Neural progenitor cell (in vitro differentiated cells): Measurements from ENCODE around the gene BICD1. TPM values are rescaled to one million over a fixed set of nuclear protein-coding genes. Genes with fewer than 3 reads are reported as not detected.
A peak's percentile ranks its signal among the peaks of the same experiment; 100 is the strongest.

ENCODE experiments used
- DNase-seq: peaks from one replicate; pipeline ENCODE4 v3.0.0-alpha.2; 2016; ENCODE audit warnings: low spot score
- H2AFZ ChIP-seq: fragments of 200-600 bp; sonication (generic); replicated peaks from 2 replicates; pipeline ENCODE4 v1.6.1; 2016; ENCODE audit warnings: antibody characterized with exemption
- H3F3A ChIP-seq: fragments of 200-600 bp; sonication (generic); 2 replicates; pipeline ENCODE4 v1.6.1; 2016; ENCODE audit warnings: antibody characterized with exemption, low read depth
- H3K27ac ChIP-seq: fragments of 200-600 bp; sonication (generic); 2 replicates; pipeline ENCODE4 v1.5.1; 2016; ENCODE audit warnings: mild to moderate bottlenecking
- H3K27me3 ChIP-seq: fragments of 200-600 bp; sonication (generic); 2 replicates; pipeline ENCODE4 v1.6.1; 2016; ENCODE audit warnings: mild to moderate bottlenecking, moderate library complexity
- H3K36me3 ChIP-seq: fragments of 200-600 bp; sonication (generic); 2 replicates; pipeline ENCODE4 v1.5.1; 2016
- H3K4me1 ChIP-seq: fragments of 200-600 bp; sonication (generic); 2 replicates; pipeline ENCODE4 v1.6.1; 2016; ENCODE audit warnings: mixed run types
- H3K4me2 ChIP-seq: fragments of 200-600 bp; sonication (generic); 2 replicates; pipeline ENCODE4 v1.6.1; 2016
- H3K4me3 ChIP-seq: fragments of 200-600 bp; sonication (generic); 2 replicates; pipeline ENCODE4 v1.5.1; 2016
- H3K79me2 ChIP-seq: fragments of 200-600 bp; sonication (generic); 2 replicates; pipeline ENCODE4 v1.6.1; 2016; ENCODE audit warnings: low read depth
- H3K9ac ChIP-seq: fragments of 200-600 bp; sonication (generic); 2 replicates; pipeline ENCODE4 v1.6.1; 2016
- H3K9me3 ChIP-seq: fragments of 200-600 bp; sonication (generic); 2 replicates; pipeline ENCODE4 v1.5.1; 2016; ENCODE audit warnings: low read depth
- H4K20me1 ChIP-seq: fragments of 200-600 bp; sonication (generic); 2 replicates; pipeline ENCODE4 v1.6.1; 2016; ENCODE audit warnings: low read depth
- H3K27ac Mint-ChIP-seq: 3 replicates; pipeline ENCODE4 v1.8.0; 2021; ENCODE audit warnings: mixed read lengths
- H3K27me3 Mint-ChIP-seq: 2 replicates; pipeline ENCODE4 v1.8.0; 2022; ENCODE audit warnings: low read depth, mild to moderate bottlenecking, inconsistent platforms, moderate library complexity, mixed read lengths; ENCODE audit not compliant: insufficient read depth
- H3K36me3 Mint-ChIP-seq: 3 replicates; pipeline ENCODE4 v1.8.0; 2021; ENCODE audit warnings: mixed read lengths
- H3K4me1 Mint-ChIP-seq: 3 replicates; pipeline ENCODE4 v1.8.0; 2021; ENCODE audit warnings: mixed read lengths
- H3K4me3 Mint-ChIP-seq: 3 replicates; pipeline ENCODE4 v1.8.0; 2021; ENCODE audit warnings: mild to moderate bottlenecking, moderate library complexity, mixed read lengths
- H3K9me3 Mint-ChIP-seq: 3 replicates; pipeline ENCODE4 v1.8.0; 2020; ENCODE audit warnings: mixed read lengths
- CTCF ChIP-seq: fragments of 200-600 bp; sonication (generic); IDR thresholded peaks from 2 replicates; pipeline ENCODE4 v1.5.1; 2017; ENCODE audit warnings: antibody characterized with exemption, mild to moderate bottlenecking
- EZH2 ChIP-seq: fragments of 200-600 bp; sonication (generic); IDR thresholded peaks from 2 replicates; pipeline ENCODE4 v1.6.1; 2017; ENCODE audit warnings: antibody characterized with exemption, mild to moderate bottlenecking, moderate library complexity
- EZH2phosphoT487 ChIP-seq: fragments of 200-600 bp; sonication (generic); IDR thresholded peaks from 2 replicates; pipeline ENCODE4 v1.6.1; 2017; ENCODE audit warnings: antibody characterized with exemption
- total RNA-seq: library from RNA; depleted of rRNA; stranded (reverse); fragments of >200 nt; gene quantifications from 2 replicates; pipeline ENCODE4 v1.2.3, GENCODE V29; 2015; ENCODE audit warnings: low replicate concordance

The BICD1 gene
- total RNA-seq, 1 donor from 2014 or later: 23.6 TPM

GRCh38 chr12:32272465-32272864 lies 165.8 kb downstream of the BICD1 start:
- peaks cover 5% of the 10 kb centered on the region for H3K36me3 Mint-ChIP-seq
- H3K27me3 Mint-ChIP-seq: no peaks in the 10 kb centered on the region
- Histone ChIP-seq H3K27me3 (no peaks in the 10 kb centered on the region), H3K9ac (no peak overlapping the region), H3F3A (peaks cover 17% of the 10 kb centered on the region), H4K20me1 (no peaks in the 10 kb centered on the region), H3K4me2 (no peak overlapping the region), H3K79me2 (peaks cover 12% of the 10 kb centered on the region), H3K27ac (no peak overlapping the region), H3K36me3 (no peaks in the 10 kb centered on the region), H2AFZ (no peak overlapping the region), H3K4me3 (no peak overlapping the region), H3K4me1 (peaks cover 31% of the 10 kb centered on the region), H3K9me3 (no peaks in the 10 kb centered on the region)
- peaks cover 2% of the 10 kb centered on the region for H3K9me3 Mint-ChIP-seq
- TF ChIP-seq EZH2phosphoT487 (no peak), EZH2 (no peak), CTCF (no peak)
- peaks cover 34% of the 10 kb centered on the region for H3K4me1 Mint-ChIP-seq
- no peak for DNase-seq
- no peak overlapping the region for H3K27ac Mint-ChIP-seq
- H3K4me3 Mint-ChIP-seq: no peak overlapping the region

GRCh38 chr12:32273063-32273522 lies 166.4 kb downstream of the BICD1 start:
- Histone ChIP-seq H3K27me3 (no peaks in the 10 kb centered on the region), H3K4me2 (peak overlapping the region; percentile 54), H3K79me2 (peaks cover 12% of the 10 kb centered on the region), H3K27ac (peak overlapping the region; percentile 63), H3F3A (peaks cover 17% of the 10 kb centered on the region), H3K9me3 (no peaks in the 10 kb centered on the region), H3K4me1 (peaks cover 31% of the 10 kb centered on the region), H4K20me1 (no peaks in the 10 kb centered on the region), H3K4me3 (no peak overlapping the region), H3K36me3 (no peaks in the 10 kb centered on the region), H2AFZ (no peak overlapping the region), H3K9ac (no peak overlapping the region)
- DNase-seq: no peak
- Mint-ChIP-seq H3K4me3 (no peak overlapping the region), H3K27ac (peak overlapping the region; percentile 65), H3K4me1 (peaks cover 34% of the 10 kb centered on the region), H3K27me3 (no peaks in the 10 kb centered on the region), H3K36me3 (peaks cover 5% of the 10 kb centered on the region), H3K9me3 (peaks cover 2% of the 10 kb centered on the region)
- TF ChIP-seq CTCF: no peak
- no peak for TF ChIP-seq EZH2phosphoT487
- TF ChIP-seq EZH2: no peak

GRCh38 chr12:32273712-32274111 lies 167.1 kb downstream of the BICD1 start:
- Histone ChIP-seq H3K4me2 (peak overlapping the region; percentile 54), H2AFZ (peak overlapping the region; percentile 51), H3K9ac (no peak overlapping the region), H3K9me3 (no peaks in the 10 kb centered on the region), H3F3A (peaks cover 17% of the 10 kb centered on the region), H4K20me1 (no peaks in the 10 kb centered on the region), H3K4me3 (no peak overlapping the region), H3K79me2 (peaks cover 12% of the 10 kb centered on the region), H3K27ac (peak overlapping the region; percentile 63), H3K36me3 (no peaks in the 10 kb centered on the region), H3K4me1 (peaks cover 31% of the 10 kb centered on the region), H3K27me3 (no peaks in the 10 kb centered on the region)
- Mint-ChIP-seq H3K9me3 (no peaks in the 10 kb centered on the region), H3K27me3 (no peaks in the 10 kb centered on the region), H3K4me3 (no peak overlapping the region), H3K27ac (peak overlapping the region; percentile 65), H3K4me1 (peaks cover 34% of the 10 kb centered on the region), H3K36me3 (peaks cover 5% of the 10 kb centered on the region)
- peak; percentile 78 for DNase-seq
- no peak for TF ChIP-seq CTCF
- TF ChIP-seq EZH2: no peak
- no peak for TF ChIP-seq EZH2phosphoT487
